ENCODE data around the gene PTPRG.

The PTPRG gene

GRCh38 chr3:61650719-61651410 is 89.5 kb downstream of the PTPRG start:
- no peak for DNase-seq (ENCODE audit: low spot score)

GRCh38 chr3:61657689-61658088 is 96.3 kb downstream of the PTPRG start:
- no peak for DNase-seq (ENCODE audit: low spot score)

GRCh38 chr3:61662861-61663260 is 101.5 kb downstream of the PTPRG start:
- no peak for DNase-seq (ENCODE audit: low spot score)

- no peak for DNase-seq (ENCODE audit: low spot score)
These were observed 102.2 kb downstream of the PTPRG start for GRCh38 chr3:61663356-61664104.

GRCh38 chr3:61664105-61664482 is 102.7 kb downstream of the PTPRG start:
- DNase-seq (ENCODE audit: low spot score) = no peak

- DNase-seq (ENCODE audit: low spot score) = no peak
These were observed 103.8 kb downstream of the PTPRG start for GRCh38 chr3:61665121-61665520.

GRCh38 chr3:61665987-61666386 is 104.6 kb downstream of the PTPRG start:
- DNase-seq (ENCODE audit: low spot score) = no peak

GRCh38 chr3:61666615-61667330 is 105.4 kb downstream of the PTPRG start:
- no peak for DNase-seq (ENCODE audit: low spot score)

GRCh38 chr3:61667383-61667782 is 106.0 kb downstream of the PTPRG start:
- no peak for DNase-seq (ENCODE audit: low spot score)

- DNase-seq (ENCODE audit: low spot score) = no peak
These were observed 106.4 kb downstream of the PTPRG start for GRCh38 chr3:61667814-61668213.

- DNase-seq (ENCODE audit: low spot score) = no peak
These were observed 107.0 kb downstream of the PTPRG start for GRCh38 chr3:61668317-61668864.

GRCh38 chr3:61669203-61669602 is 107.8 kb downstream of the PTPRG start:
- DNase-seq (ENCODE audit: low spot score) = no peak

- DNase-seq (ENCODE audit: low spot score) = no peak
These were observed 108.4 kb downstream of the PTPRG start for GRCh38 chr3:61669668-61670299.

- no peak for DNase-seq (ENCODE audit: low spot score)
These were observed 112.3 kb downstream of the PTPRG start for GRCh38 chr3:61673651-61674050.

GRCh38 chr3:61674596-61674995 is 113.2 kb downstream of the PTPRG start:
- DNase-seq (ENCODE audit: low spot score) = no peak

GRCh38 chr3:61679026-61679425 is 117.7 kb downstream of the PTPRG start:
- DNase-seq (ENCODE audit: low spot score) = no peak

- no peak for DNase-seq (ENCODE audit: low spot score)
These were observed 119.2 kb downstream of the PTPRG start for GRCh38 chr3:61680617-61681016.

GRCh38 chr3:61681636-61682035 is 120.3 kb downstream of the PTPRG start:
- no peak for DNase-seq (ENCODE audit: low spot score)

GRCh38 chr3:61682671-61683548 is 121.5 kb downstream of the PTPRG start:
- peak; percentile 0 for DNase-seq (ENCODE audit: low spot score)

GRCh38 chr3:61683549-61684236 is 122.3 kb downstream of the PTPRG start:
- DNase-seq (ENCODE audit: low spot score) = no peak

- DNase-seq (ENCODE audit: low spot score) = no peak
These were observed 123.0 kb downstream of the PTPRG start for GRCh38 chr3:61684386-61684785.

Measured in activated CD4-positive, alpha-beta T cell treated with anti-CD3 and anti-CD28 coated beads, Interleukin-2, Interleukin-4, amounts not matched to agents 100 ng/mL and 50 ng/mL, durations not matched to agents 16 hours and 8 hours (primary cell).